GM18502 (cell line): Measurements from ENCODE around the gene TAS2R38.
A peak's percentile ranks its signal among the peaks of the same experiment; 100 is the strongest.

Experiments used
- ATAC-seq: cut with Tn5 transposase; IDR thresholded peaks from one replicate; pipeline ENCODE4 v1.9.1; 2021; ENCODE audit warnings: mild to moderate bottlenecking; ENCODE audit not compliant: unreplicated experiment, poor library complexity

Gene TAS2R38

GRCh38 chr7:141976524-141977245 lies 3.1 kb upstream of the TAS2R38 start:
- ATAC-seq = no peak

- ATAC-seq = peak; percentile 86
Observed at GRCh38 chr7:141975806-141976523, 2.4 kb upstream of the TAS2R38 start.

- no peak for ATAC-seq
Observed at GRCh38 chr7:141974831-141975230, 1.3 kb upstream of the TAS2R38 start.

- ATAC-seq = peak; percentile 96
Observed at GRCh38 chr7:141960687-141961422, 12.7 kb downstream of the TAS2R38 start.

GRCh38 chr7:141956084-141956483 lies 17.5 kb downstream of the TAS2R38 start:
- no peak for ATAC-seq

- ATAC-seq = no peak
Observed at GRCh38 chr7:141954334-141954733, 19.2 kb downstream of the TAS2R38 start.

- ATAC-seq = no peak
Observed at GRCh38 chr7:141952461-141952860, 21.1 kb downstream of the TAS2R38 start.

- no peak for ATAC-seq
Observed at GRCh38 chr7:141950806-141951205, 22.8 kb downstream of the TAS2R38 start.

GRCh38 chr7:141949911-141950310 lies 23.7 kb downstream of the TAS2R38 start:
- ATAC-seq = no peak

- no peak for ATAC-seq
Observed at GRCh38 chr7:141949451-141949850, 24.1 kb downstream of the TAS2R38 start.

- no peak for ATAC-seq
Observed at GRCh38 chr7:141949021-141949420, 24.6 kb downstream of the TAS2R38 start.

- ATAC-seq = no peak
Observed at GRCh38 chr7:141946796-141947195, 26.8 kb downstream of the TAS2R38 start, which contains the start of gene CLEC5A. Gene CLEC5A, minus strand, starts transcription at chr7:141946974. Its CDS starts 682 bp downstream, at chr7:141946292.

- no peak for ATAC-seq
Observed at GRCh38 chr7:141945356-141945755, 28.2 kb downstream of the TAS2R38 start.

- ATAC-seq = no peak
Observed at GRCh38 chr7:141944811-141945210, 28.8 kb downstream of the TAS2R38 start.

GRCh38 chr7:141943846-141944245 lies 29.7 kb downstream of the TAS2R38 start:
- ATAC-seq = no peak

GRCh38 chr7:141941075-141941474 lies 32.5 kb downstream of the TAS2R38 start:
- ATAC-seq = no peak

GRCh38 chr7:141930211-141930610 lies 43.4 kb downstream of the TAS2R38 start:
- no peak for ATAC-seq

GRCh38 chr7:141928845-141929195 lies 44.8 kb downstream of the TAS2R38 start:
- no peak for ATAC-seq

GRCh38 chr7:141928146-141928844 lies 45.3 kb downstream of the TAS2R38 start:
- no peak for ATAC-seq
